Measurements from ENCODE around the gene PAM. TPM values are rescaled to one million over a fixed set of nuclear protein-coding genes. Genes with fewer than 3 reads are reported as not detected.
"Not testable (repeated sequence)": the region's sequence is repeated elsewhere in the genome, so short reads cannot be mapped to it uniquely, and the experiment has no call there.

The PAM gene
- total RNA-seq, 4 donors from 2014 or later: 73.0 to 181 (median 138) TPM

DNA sequence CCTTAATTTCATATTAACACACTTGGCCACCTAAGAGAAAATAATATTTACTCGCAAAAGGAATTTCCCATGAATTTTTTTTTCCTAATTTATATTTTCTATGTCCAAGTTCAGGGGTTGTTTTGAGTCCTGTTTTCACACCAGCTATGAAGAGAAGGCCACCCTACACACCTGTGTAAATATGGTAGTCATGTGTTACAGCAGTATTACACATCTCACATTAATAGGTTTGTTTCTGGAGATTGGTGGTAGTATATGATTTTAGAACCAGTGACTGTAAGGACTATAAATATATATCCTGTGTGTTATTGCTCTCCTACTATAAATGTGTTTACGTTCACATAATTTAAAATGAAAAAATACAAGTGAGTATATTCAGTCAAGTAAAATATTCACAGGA is 147.5 kb downstream of the PAM start:
- in situ Hi-C loops (cut with MboI; ENCODE audit: low pct_ligation_motif_present in 1 of 4, low pct_unique_long_range_greater_than_20kb in 1 of 4, low sequenced_read_pairs in 3 of 4): no loop called here
- no peak for DNase-seq
- 77 to 85% methylated on average over 2 of the region's 2 CpGs for WGBS, 2 donors (ENCODE audit: low coverage in 1 of 2)
- H3K4me1 ChIP-seq: no peaks in the 10 kb centered on the region
- no peak overlapping the region for H3K4me3 ChIP-seq
- H3K9me3 ChIP-seq: no peaks in the 10 kb centered on the region
- TF ChIP-seq EP300 (IDR thresholded peaks at IDR 0.05; ENCODE audit: low read depth): no peak
- no peaks in the 10 kb centered on the region for H3K36me3 ChIP-seq
- intact Hi-C loops (cut with DNase I; ENCODE audit: low total_unique reads): no loop called here
- H3K27ac ChIP-seq: no peak overlapping the region
- no peaks in the 10 kb centered on the region for H3K27me3 ChIP-seq

DNA sequence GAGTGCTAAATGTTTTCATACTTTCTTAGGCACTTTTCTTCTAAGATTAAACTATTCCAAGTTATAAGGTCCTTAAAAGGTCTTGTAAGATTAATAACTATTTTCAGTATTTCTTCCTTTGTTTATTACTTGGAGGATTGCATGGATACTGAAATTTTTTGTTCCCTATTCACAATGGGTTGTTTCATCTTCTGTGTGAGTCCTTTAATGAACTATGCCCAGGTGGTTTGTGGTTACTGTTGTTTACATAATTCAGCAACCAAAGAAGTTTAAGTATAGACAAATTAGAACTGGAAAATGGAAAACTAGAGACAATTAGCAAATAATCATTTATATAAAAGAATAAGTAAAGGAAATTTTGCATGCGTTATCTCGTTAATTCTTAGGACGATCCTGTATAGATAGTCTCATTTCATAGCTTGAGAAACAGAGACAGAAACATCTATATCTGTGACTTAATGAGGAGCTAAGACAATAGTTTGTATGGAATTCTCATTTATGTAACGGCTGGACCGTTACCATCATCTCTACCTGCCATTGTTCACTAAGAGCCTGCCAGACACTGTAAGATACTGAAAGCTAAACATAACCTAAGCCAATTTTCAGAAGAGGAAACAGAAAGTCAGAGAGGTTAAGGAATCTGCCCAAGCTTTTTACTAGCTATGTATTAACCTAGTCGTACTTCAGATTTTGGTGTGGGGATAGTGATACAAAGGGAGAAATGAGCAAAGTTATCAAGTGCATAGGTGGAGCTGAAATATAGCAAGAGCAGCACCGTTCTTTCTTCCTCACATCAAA is 148.2 kb downstream of the PAM start:
- Histone ChIP-seq H3K4me1 (no peaks in the 10 kb centered on the region), H3K27ac (no peak overlapping the region), H3K36me3 (no peaks in the 10 kb centered on the region), H3K4me3 (no peak overlapping the region), H3K9me3 (no peaks in the 10 kb centered on the region), H3K27me3 (no peaks in the 10 kb centered on the region)
- 77 to 80% methylated on average over 7 of the region's 7 CpGs for WGBS, 2 donors (ENCODE audit: low coverage in 1 of 2)
- TF ChIP-seq EP300 (IDR thresholded peaks at IDR 0.05; ENCODE audit: low read depth): no peak
- TF ChIP-seq POLR2AphosphoS5 (IDR thresholded peaks at IDR 0.05): no peak
- TF ChIP-seq POLR2A (IDR thresholded peaks at IDR 0.05): no peak
- TF ChIP-seq, protein P1, sequence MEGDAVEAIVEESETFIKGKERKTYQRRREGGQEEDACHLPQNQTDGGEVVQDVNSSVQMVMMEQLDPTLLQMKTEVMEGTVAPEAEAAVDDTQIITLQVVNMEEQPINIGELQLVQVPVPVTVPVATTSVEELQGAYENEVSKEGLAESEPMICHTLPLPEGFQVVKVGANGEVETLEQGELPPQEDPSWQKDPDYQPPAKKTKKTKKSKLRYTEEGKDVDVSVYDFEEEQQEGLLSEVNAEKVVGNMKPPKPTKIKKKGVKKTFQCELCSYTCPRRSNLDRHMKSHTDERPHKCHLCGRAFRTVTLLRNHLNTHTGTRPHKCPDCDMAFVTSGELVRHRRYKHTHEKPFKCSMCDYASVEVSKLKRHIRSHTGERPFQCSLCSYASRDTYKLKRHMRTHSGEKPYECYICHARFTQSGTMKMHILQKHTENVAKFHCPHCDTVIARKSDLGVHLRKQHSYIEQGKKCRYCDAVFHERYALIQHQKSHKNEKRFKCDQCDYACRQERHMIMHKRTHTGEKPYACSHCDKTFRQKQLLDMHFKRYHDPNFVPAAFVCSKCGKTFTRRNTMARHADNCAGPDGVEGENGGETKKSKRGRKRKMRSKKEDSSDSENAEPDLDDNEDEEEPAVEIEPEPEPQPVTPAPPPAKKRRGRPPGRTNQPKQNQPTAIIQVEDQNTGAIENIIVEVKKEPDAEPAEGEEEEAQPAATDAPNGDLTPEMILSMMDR (IDR thresholded peaks at IDR 0.05): no peak
- intact Hi-C loops (cut with DNase I; ENCODE audit: low total_unique reads): no loop called here
- no peak for DNase-seq
- in situ Hi-C loops (cut with MboI; ENCODE audit: low pct_ligation_motif_present in 1 of 4, low pct_unique_long_range_greater_than_20kb in 1 of 4, low sequenced_read_pairs in 3 of 4): no loop called here

DNA sequence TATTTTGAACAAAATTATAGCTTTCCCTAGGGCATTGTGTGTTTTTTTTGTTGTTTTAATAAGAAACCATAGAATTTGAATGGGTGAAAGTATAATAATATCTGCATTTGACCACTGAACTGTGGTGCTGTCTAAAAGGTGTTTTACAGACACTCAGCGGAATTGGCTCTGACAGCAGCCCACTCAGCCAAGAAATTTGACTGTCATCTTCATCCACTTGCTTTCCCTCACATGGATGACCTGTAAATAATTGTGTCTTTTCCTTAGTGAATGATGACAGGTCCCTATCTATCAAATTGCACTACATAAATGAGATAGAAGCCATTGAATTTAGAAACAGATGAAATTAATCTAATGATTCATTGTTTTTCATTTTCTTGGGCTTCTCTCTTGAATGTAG is 150.0 kb downstream of the PAM start:
- TF ChIP-seq, protein P1 (IDR thresholded peaks at IDR 0.05): no peak
- TF ChIP-seq POLR2A (IDR thresholded peaks at IDR 0.05): no peak
- 89 to 97% methylated on average over 1 of the region's 1 CpG for WGBS, 2 donors (ENCODE audit: low coverage in 1 of 2)

DNA sequence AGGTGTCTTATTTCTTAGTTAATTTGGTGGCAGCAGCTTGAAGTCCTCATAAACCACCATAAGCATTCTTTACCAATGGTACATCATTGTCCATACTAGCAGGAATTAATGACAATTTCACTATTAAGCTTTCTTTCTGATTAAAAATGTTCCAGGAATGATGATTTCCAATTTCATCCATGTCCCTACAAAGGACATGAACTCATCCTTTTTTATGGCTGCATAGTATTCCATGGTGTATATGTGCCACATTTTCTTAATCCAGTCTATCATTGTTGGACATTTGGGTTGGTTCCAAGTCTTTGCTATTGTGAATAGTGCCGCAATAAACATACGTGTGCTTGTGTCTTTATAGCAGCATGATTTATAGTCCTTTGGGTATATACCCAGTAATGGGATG is 152.0 kb downstream of the PAM start:
- H3K36me3 ChIP-seq; intact Hi-C loops (cut with DNase I; ENCODE audit: low total_unique reads); H3K9me3 ChIP-seq; in situ Hi-C loops (cut with MboI; ENCODE audit: low pct_ligation_motif_present in 1 of 4, low pct_unique_long_range_greater_than_20kb in 1 of 4, low sequenced_read_pairs in 3 of 4); H3K27me3 ChIP-seq; H3K4me3 ChIP-seq; H3K27ac ChIP-seq; DNase-seq: not testable (repeated sequence)
- no CpG with 5 or more reads among the region's 2 CpGs for WGBS, 2 donors (ENCODE audit: low coverage in 1 of 2)
- H3K4me1 ChIP-seq: peaks cover 0 to 17% (median 3%) of the 10 kb centered on the region in 4 donors

More for the DNA sequence above, 150.0 kb downstream of the PAM start:
- in situ Hi-C loops (cut with MboI; ENCODE audit: low pct_ligation_motif_present in 1 of 4, low pct_unique_long_range_greater_than_20kb in 1 of 4, low sequenced_read_pairs in 3 of 4): no loop called here
- intact Hi-C loops (cut with DNase I; ENCODE audit: low total_unique reads): no loop called here
- Histone ChIP-seq H3K4me3 (no peak overlapping the region), H3K36me3 (no peaks in the 10 kb centered on the region), H3K9me3 (no peaks in the 10 kb centered on the region), H3K27me3 (no peaks in the 10 kb centered on the region), H3K4me1 (no peaks in the 10 kb centered on the region), H3K27ac (no peak overlapping the region)
- DNase-seq: no peak

DNA sequence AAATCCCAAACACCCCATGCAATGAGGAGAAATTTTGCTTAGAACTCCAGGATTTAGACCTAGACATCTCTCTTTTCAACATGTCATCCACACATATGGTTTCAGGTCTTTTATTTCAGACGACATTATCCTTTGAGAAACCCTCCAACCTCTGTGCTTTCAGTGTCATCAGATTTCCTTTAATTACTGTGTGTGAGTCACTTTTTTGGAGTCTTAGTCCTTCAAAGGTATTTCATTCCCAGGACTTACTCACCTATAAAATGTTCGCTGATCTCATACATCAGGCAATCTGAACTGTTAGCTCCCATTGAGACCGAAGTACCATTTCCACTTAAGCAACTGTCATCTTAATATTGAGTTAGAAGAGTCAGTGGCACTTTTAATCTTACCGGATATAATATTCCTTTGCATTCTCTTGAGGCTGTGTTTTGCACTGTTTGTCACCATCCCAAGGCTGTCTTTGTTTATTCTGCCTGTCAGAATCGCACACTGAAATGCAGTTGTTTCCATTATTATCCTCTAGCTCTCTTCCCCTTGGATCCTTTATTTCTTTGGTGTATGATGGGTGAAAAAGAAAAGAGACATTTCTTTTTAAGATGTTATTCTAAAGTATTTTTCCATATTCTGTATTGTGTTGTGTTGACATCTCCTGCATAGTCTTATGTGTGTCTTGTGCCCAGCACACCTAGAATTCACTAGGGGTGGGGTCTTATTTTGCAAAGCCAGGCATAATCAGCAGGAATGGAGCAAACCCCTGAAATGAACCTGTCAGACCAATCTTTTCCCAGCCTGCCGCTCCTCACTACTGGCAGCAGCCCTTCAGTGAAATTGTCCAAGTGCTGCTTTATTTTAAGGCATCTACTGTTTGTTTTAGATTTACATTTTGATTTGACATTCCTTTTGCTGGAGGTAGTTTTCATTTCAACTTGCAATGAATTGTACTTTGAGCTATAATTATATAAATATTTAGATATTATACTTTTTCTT is 155.4 kb downstream of the PAM start:
- H3K4me3 ChIP-seq: no peak overlapping the region
- no peak overlapping the region for H3K27ac ChIP-seq
- H3K36me3 ChIP-seq: no peaks in the 10 kb centered on the region
- DNase-seq: no peak
- TF ChIP-seq, protein P1 (IDR thresholded peaks at IDR 0.05): no peak
- no peak for TF ChIP-seq POLR2AphosphoS5 (IDR thresholded peaks at IDR 0.05)
- TF ChIP-seq EP300 (IDR thresholded peaks at IDR 0.05; ENCODE audit: low read depth): no peak
- no peak for TF ChIP-seq POLR2A (IDR thresholded peaks at IDR 0.05)
- WGBS, 2 donors (ENCODE audit: low coverage in 1 of 2): 67 to 73% methylated on average over 5 to 6 of the region's 6 CpGs
- intact Hi-C loops (cut with DNase I; ENCODE audit: low total_unique reads) (no loop called here), in situ Hi-C loops (cut with MboI; ENCODE audit: low pct_ligation_motif_present in 1 of 4, low pct_unique_long_range_greater_than_20kb in 1 of 4, low sequenced_read_pairs in 3 of 4) (no loop called here)
- peaks cover 0 to 18% (median 3%) of the 10 kb centered on the region in 4 donors for H3K4me1 ChIP-seq
- no peaks in the 10 kb centered on the region for H3K9me3 ChIP-seq
- no peaks in the 10 kb centered on the region for H3K27me3 ChIP-seq

All from transverse colon (tissue), 4 donors.